K562 (cell line): ENCODE measurements around the gene GUCA1A. TPM values are rescaled to one million over a fixed set of nuclear protein-coding genes. Genes with fewer than 3 reads are reported as not detected.

Experiments
- ATF7 ChIP-seq: fragments of 450-650 bp; IDR thresholded peaks from 2 replicates; pipeline ENCODE4 v1.7.1; 2014; ENCODE audit warnings: mild to moderate bottlenecking, moderate library complexity
- CBX3 ChIP-seq, 2 experiments: IDR thresholded peaks; 1 replicate in 1 of 2; 2 replicates in 1 of 2; pipeline ENCODE4 v1.6.1; 2012; ENCODE audit warnings: inconsistent platforms in 2 of 2, low read length in 2 of 2, borderline replicate concordance in 1 of 2, control low read depth in 1 of 2
- FOXJ2 ChIP-seq: fragments of 200-800 bp; sonication (Bioruptor generic); IDR thresholded peaks from 2 replicates; pipeline ENCODE4 v1.6.1; 2016; ENCODE audit warnings: missing genetic modification characterization, missing compliant biosample characterization
- GTF2E2 ChIP-seq: fragments of 200-800 bp; sonication (Bioruptor generic); IDR thresholded peaks from 2 replicates; pipeline ENCODE4 v1.6.1; 2016; ENCODE audit warnings: missing genetic modification characterization, missing compliant biosample characterization
- HDAC1 ChIP-seq, 2 experiments: fragments of 450-650 bp; IDR thresholded peaks; 2 replicates each; pipeline ENCODE4 v1.6.1; 2016 to 2017; ENCODE audit warnings: inconsistent platforms in 1 of 2, mild to moderate bottlenecking in 1 of 2, moderate library complexity in 1 of 2
- KAT7 ChIP-seq: sonication (generic); formaldehyde crosslinking; IDR thresholded peaks from 2 replicates; pipeline ENCODE4 v1.8.0; 2022; ENCODE audit warnings: missing genetic modification reagents, mild to moderate bottlenecking, borderline replicate concordance
- PHF20 ChIP-seq: fragments of 450-650 bp; IDR thresholded peaks from 2 replicates; pipeline ENCODE4 v1.6.1; 2018; ENCODE audit not compliant: partially characterized antibody
- THRAP3 ChIP-seq: fragments of 450-650 bp; IDR thresholded peaks from 2 replicates; pipeline ENCODE4 v1.6.1; 2016; ENCODE audit warnings: mild to moderate bottlenecking, inconsistent platforms, borderline replicate concordance
- XRCC4 ChIP-seq: IDR thresholded peaks from one replicate; pipeline ENCODE4 v1.6.1; 2011; ENCODE audit not compliant: insufficient read depth, insufficient read length; ENCODE audit errors: extremely low read depth
- YY1 ChIP-seq, 3 experiments: IDR thresholded peaks; 2 replicates each; pipeline ENCODE4 v1.6.1; 2011; ENCODE audit warnings: low read length in 2 of 3, mild to moderate bottlenecking in 2 of 3, moderate library complexity in 2 of 3, borderline replicate concordance in 1 of 3, control low read depth in 1 of 3, low read depth in 1 of 3; ENCODE audit not compliant: insufficient read depth in 3 of 3, insufficient replicate concordance in 2 of 3, control insufficient read depth in 1 of 3, insufficient read length in 1 of 3; ENCODE audit errors: extremely low read depth in 1 of 3
- ZNF23 ChIP-seq: fragments of 250-450 bp; sonication (Bioruptor Pico); IDR thresholded peaks from 2 replicates; pipeline ENCODE4 v1.4.0; 2020; ENCODE audit warnings: mild to moderate bottlenecking
- ZNF583 ChIP-seq: fragments of 250-450 bp; sonication (Bioruptor Pico); IDR thresholded peaks from 2 replicates; pipeline ENCODE4 v1.4.0; 2020
- polyA plus RNA-seq, 8 experiments: library from polyadenylated mRNA; depleted of rRNA in 4 of 8; stranded (reverse) in 5 of 8; unstranded in 3 of 8; fragments of >200 nt; fragmentation: Nextera tagmentation in 2 of 8; fragmentation: Illumina TruSeq in 1 of 8; extraction: Ambion mirVana in 2 of 8; extraction: Trizol in 1 of 8; gene quantifications; 2 replicates each; pipeline versions ENCODE4 v1.2.1 to v1.2.3, GENCODE V29; 2011 to 2014; ENCODE audit warnings: inconsistent platforms in 1 of 8, missing spikeins in 1 of 8
- total RNA-seq, 7 experiments: library from RNA; depleted of rRNA in 6 of 7; stranded (reverse); fragments of >200 nt in 6 of 7; fragmentation: Illumina TruSeq in 2 of 7; extraction: Trizol in 2 of 7; gene quantifications; 2 replicates each; pipeline versions ENCODE4 v1.2.1 to v1.2.3, GENCODE V29; 2011 to 2021; ENCODE audit warnings: low replicate concordance in 1 of 7
- TF ChIP-seq, protein P1 (sequence below): sonication (generic); formaldehyde crosslinking; IDR thresholded peaks from 2 replicates; pipeline ENCODE4 v1.8.1; 2023; ENCODE audit warnings: mild to moderate bottlenecking, missing genetic modification reagents, moderate library complexity
- TF ChIP-seq, protein P2 (sequence below): fragments of 250-450 bp; sonication (Bioruptor Pico); IDR thresholded peaks from 2 replicates; pipeline ENCODE4 v1.5.0; 2022; ENCODE audit warnings: mild to moderate bottlenecking
- TF ChIP-seq, protein P3 (sequence below), 3 experiments: fragments of 200-800 bp in 1 of 3; fragments of 250-450 bp in 1 of 3; fragments of 450-650 bp in 1 of 3; sonication (Bioruptor Pico) in 1 of 3; sonication (Bioruptor generic) in 1 of 3; formaldehyde crosslinking in 1 of 3; IDR thresholded peaks; 2 replicates each; pipeline versions ENCODE4 v1.6.1 to v1.8.0; 2016 to 2022; ENCODE audit warnings: mild to moderate bottlenecking in 2 of 3, missing genetic modification characterization in 2 of 3, missing compliant biosample characterization in 1 of 3, moderate library complexity in 1 of 3
- TF ChIP-seq, protein P4 (sequence below), 2 experiments: fragments of 450-650 bp; IDR thresholded peaks; 2 replicates each; pipeline ENCODE4 v1.6.1; 2016

Gene GUCA1A
- total and polyA plus RNA-seq, 9 of the 15 experiments (the other 6 are each of a cell fraction or from before 2014, with no cell fraction given): not detected

DNA sequence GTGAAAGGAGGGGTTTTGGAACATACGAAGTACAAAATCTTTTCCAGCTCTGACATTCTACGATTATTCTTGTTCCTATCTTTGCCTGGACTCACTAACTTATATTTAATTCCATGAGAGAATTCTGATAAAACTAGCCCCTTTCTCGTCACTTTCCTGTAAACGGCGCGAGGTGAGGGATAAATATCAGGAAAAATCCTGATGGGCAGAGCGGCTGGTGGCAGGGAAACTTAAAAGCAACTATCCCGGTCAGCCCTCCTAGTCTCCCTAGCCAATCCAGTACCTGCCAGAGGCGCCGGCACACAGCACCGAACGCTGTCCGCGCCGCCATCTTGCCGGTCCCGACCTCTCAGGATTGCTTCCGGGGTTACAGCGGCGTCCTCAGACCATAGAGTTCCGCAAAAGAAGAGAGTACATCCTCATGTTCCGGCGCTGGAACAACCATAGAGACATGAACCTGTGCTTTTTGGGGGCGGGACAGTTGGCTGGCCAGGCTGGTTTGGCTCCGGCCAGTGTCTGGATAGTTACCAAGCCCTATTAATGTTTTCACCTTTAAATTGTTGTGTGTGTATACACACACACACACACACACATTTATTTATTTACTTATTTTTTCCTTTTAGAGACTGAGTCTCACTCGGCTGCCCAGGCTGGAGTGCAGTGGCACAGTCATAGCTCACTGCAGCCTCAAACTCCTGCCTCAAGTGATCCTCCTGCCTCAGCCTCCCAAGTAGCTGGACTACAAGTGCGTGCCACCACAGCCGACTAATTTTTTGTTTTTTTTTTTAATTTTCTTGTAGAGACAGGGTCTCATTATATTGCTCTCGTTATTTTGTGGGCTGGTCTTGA is 44.6 kb downstream of the GUCA1A start, which contains the start of gene MRPS10 (continued):
- TF ChIP-seq, protein P1, sequence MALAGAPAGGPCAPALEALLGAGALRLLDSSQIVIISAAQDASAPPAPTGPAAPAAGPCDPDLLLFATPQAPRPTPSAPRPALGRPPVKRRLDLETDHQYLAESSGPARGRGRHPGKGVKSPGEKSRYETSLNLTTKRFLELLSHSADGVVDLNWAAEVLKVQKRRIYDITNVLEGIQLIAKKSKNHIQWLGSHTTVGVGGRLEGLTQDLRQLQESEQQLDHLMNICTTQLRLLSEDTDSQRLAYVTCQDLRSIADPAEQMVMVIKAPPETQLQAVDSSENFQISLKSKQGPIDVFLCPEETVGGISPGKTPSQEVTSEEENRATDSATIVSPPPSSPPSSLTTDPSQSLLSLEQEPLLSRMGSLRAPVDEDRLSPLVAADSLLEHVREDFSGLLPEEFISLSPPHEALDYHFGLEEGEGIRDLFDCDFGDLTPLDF (CRISPR knock-in tag): peak; percentile 22; the same call in 1 of the 2 replicates
- TF ChIP-seq CBX3 (IDR thresholded peaks at IDR 0.05; ENCODE audit: borderline replicate concordance in 1 of 2, low read length in 2 of 2) (peak in 1 of 2 experiments; percentile 63; a peak in 1 of 3 replicates), ZNF23 (no peak), THRAP3 (0 out of 2 replicates have a peak, but pooled peaks have one; percentile 41), YY1 (IDR thresholded peaks at IDR 0.05; ENCODE audit: borderline replicate concordance in 1 of 3, control insufficient read depth in 1 of 3, extremely low read depth in 1 of 3, insufficient read depth in 3 of 3, insufficient read length in 1 of 3, insufficient replicate concordance in 2 of 3, low read depth in 1 of 3, low read length in 2 of 3) (peak; percentile 93 to 100 (median 98)), FOXJ2 (peak; percentile 80), GTF2E2 (tag) (peak; percentile 89), HDAC1 (IDR thresholded peaks at IDR 0.05) (peak; percentile 48 to 64; a peak in 3 of 4 replicates), PHF20 (peak; percentile 92), XRCC4 (no peak), KAT7 (peak; percentile 88; the same call in 1 of the 2 replicates), ATF7 (peak; percentile 81), ZNF583 (CRISPR knock-in tag) (0 out of 2 replicates have a peak, but pooled peaks have one; percentile 45)
- TF ChIP-seq, protein P2, sequence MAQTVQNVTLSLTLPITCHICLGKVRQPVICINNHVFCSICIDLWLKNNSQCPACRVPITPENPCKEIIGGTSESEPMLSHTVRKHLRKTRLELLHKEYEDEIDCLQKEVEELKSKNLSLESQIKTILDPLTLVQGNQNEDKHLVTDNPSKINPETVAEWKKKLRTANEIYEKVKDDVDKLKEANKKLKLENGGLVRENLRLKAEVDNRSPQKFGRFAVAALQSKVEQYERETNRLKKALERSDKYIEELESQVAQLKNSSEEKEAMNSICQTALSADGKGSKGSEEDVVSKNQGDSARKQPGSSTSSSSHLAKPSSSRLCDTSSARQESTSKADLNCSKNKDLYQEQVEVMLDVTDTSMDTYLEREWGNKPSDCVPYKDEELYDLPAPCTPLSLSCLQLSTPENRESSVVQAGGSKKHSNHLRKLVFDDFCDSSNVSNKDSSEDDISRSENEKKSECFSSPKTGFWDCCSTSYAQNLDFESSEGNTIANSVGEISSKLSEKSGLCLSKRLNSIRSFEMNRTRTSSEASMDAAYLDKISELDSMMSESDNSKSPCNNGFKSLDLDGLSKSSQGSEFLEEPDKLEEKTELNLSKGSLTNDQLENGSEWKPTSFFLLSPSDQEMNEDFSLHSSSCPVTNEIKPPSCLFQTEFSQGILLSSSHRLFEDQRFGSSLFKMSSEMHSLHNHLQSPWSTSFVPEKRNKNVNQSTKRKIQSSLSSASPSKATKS: no peak
- TF ChIP-seq, protein P3, sequence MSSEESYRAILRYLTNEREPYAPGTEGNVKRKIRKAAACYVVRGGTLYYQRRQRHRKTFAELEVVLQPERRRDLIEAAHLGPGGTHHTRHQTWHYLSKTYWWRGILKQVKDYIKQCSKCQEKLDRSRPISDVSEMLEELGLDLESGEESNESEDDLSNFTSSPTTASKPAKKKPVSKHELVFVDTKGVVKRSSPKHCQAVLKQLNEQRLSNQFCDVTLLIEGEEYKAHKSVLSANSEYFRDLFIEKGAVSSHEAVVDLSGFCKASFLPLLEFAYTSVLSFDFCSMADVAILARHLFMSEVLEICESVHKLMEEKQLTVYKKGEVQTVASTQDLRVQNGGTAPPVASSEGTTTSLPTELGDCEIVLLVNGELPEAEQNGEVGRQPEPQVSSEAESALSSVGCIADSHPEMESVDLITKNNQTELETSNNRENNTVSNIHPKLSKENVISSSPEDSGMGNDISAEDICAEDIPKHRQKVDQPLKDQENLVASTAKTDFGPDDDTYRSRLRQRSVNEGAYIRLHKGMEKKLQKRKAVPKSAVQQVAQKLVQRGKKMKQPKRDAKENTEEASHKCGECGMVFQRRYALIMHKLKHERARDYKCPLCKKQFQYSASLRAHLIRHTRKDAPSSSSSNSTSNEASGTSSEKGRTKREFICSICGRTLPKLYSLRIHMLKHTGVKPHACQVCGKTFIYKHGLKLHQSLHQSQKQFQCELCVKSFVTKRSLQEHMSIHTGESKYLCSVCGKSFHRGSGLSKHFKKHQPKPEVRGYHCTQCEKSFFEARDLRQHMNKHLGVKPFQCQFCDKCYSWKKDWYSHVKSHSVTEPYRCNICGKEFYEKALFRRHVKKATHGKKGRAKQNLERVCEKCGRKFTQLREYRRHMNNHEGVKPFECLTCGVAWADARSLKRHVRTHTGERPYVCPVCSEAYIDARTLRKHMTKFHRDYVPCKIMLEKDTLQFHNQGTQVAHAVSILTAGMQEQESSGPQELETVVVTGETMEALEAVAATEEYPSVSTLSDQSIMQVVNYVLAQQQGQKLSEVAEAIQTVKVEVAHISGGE (CRISPR knock-in tag; IDR thresholded peaks at IDR 0.05): peak in 2 of 3 experiments; percentile 62 to 93; a peak in 4 of 6 replicates
- TF ChIP-seq, protein P4, sequence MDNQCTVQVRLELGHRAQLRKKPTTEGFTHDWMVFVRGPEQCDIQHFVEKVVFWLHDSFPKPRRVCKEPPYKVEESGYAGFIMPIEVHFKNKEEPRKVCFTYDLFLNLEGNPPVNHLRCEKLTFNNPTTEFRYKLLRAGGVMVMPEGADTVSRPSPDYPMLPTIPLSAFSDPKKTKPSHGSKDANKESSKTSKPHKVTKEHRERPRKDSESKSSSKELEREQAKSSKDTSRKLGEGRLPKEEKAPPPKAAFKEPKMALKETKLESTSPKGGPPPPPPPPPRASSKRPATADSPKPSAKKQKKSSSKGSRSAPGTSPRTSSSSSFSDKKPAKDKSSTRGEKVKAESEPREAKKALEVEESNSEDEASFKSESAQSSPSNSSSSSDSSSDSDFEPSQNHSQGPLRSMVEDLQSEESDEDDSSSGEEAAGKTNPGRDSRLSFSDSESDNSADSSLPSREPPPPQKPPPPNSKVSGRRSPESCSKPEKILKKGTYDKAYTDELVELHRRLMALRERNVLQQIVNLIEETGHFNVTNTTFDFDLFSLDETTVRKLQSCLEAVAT (IDR thresholded peaks at IDR 0.05): peak; percentile 53 to 55; a peak in 2 of 4 replicates
